AG09309 (cell line): ENCODE data around the gene EEF1G.
"Not testable (repeated sequence)": the region's sequence is repeated elsewhere in the genome, so short reads cannot be mapped to it uniquely, and the experiment has no call there.

ENCODE experiments used
- DNase-seq: peaks from one replicate; pipeline ENCODE4 v3.0.0-alpha.2; 2010; ENCODE audit warnings: low read depth
- H3K4me3 ChIP-seq: 2 replicates; pipeline ENCODE4 v1.5.1; 2011; ENCODE audit warnings: mild to moderate bottlenecking, low read depth, low read length, moderate library complexity; ENCODE audit not compliant: control insufficient read depth
- TF ChIP-seq, protein P1 (sequence below): IDR thresholded peaks from 2 replicates; pipeline ENCODE4 v1.5.1; 2011; ENCODE audit warnings: mild to moderate bottlenecking, low read depth, low read length, inconsistent platforms; ENCODE audit not compliant: insufficient read depth, control insufficient read depth; ENCODE audit errors: missing control alignments

Gene EEF1G

DNA sequence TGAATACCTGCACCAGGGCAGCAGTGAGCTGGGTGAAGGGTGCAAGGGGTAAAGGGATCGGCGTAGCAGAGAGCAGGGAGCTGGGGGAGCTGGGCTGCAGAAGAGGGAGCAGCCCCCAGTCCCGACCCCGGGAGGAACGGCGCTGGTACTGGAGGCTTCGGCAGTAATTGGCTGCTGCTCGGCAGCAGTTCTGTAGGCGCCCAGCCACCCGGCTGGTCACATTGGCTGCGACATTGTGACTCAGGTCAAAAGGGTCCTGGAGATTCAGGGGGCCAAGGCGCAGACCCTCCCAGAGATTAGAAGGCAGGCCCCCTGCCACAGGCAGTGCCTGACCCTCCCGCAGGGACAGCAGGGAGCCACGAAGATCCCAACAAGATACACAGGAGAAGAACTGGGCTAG lies 2.1 kb upstream of the EEF1G start:
- TF ChIP-seq, protein P1, sequence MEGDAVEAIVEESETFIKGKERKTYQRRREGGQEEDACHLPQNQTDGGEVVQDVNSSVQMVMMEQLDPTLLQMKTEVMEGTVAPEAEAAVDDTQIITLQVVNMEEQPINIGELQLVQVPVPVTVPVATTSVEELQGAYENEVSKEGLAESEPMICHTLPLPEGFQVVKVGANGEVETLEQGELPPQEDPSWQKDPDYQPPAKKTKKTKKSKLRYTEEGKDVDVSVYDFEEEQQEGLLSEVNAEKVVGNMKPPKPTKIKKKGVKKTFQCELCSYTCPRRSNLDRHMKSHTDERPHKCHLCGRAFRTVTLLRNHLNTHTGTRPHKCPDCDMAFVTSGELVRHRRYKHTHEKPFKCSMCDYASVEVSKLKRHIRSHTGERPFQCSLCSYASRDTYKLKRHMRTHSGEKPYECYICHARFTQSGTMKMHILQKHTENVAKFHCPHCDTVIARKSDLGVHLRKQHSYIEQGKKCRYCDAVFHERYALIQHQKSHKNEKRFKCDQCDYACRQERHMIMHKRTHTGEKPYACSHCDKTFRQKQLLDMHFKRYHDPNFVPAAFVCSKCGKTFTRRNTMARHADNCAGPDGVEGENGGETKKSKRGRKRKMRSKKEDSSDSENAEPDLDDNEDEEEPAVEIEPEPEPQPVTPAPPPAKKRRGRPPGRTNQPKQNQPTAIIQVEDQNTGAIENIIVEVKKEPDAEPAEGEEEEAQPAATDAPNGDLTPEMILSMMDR = no peak
- no peak for DNase-seq
- peak overlapping the region; percentile 74 for H3K4me3 ChIP-seq

DNA sequence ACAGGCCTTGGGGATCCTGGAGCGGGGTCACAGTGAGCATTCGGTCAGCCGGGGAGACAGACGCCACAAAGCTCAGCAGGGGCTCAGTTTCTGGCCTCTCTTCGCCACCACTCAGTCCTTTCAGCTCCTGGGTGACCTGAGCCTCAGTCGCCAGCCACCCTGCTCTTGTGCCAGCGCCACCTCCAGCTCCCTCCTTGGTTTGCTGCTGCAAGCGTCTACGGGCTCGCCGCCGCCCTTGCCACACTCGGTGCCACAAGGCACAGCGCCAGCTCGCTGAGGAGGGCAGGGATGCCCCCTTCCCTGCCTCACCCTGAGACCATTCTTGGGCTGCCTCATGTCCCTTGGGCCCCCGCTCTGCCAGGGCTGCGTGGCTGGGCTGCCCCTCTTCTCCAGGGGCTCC lies 1.5 kb upstream of the EEF1G start:
- TF ChIP-seq, protein P1 = no peak
- peak overlapping the region; percentile 74 for H3K4me3 ChIP-seq
- no peak for DNase-seq

DNA sequence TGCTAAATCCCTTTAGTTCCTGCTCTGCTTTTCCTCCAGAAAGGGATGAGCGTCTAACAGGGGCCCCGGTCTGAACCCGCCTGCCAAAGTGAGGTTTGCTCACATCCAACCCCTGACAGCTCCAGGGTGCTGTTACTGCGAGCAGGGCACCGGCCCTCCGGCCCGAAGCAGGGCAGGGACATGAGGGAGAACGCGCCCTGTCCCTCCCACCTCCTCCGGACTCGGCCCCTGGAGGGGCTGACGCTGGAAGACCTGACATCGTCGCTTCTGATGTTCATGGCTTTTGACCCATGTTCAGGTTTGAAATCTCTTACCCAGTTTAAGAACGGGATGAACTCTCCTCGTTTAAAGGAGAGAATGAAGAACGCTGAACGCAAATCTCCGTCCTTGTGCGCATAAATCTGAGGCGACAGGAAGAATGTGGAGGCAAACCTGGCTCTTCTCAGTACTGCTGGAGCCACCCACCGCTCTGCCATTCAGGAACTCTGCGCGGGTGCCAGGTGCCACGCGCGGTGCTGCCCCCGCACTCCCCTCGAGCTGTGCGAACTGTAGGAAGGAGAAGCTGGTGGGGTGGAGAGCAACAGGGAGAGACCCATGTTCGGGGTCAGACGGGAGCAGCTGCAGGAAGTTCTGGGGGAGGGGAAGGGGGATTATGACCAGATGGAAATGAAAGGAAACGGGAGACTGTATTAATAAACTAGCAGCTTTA lies 826 bp upstream of the EEF1G start:
- no peak for DNase-seq

DNA sequence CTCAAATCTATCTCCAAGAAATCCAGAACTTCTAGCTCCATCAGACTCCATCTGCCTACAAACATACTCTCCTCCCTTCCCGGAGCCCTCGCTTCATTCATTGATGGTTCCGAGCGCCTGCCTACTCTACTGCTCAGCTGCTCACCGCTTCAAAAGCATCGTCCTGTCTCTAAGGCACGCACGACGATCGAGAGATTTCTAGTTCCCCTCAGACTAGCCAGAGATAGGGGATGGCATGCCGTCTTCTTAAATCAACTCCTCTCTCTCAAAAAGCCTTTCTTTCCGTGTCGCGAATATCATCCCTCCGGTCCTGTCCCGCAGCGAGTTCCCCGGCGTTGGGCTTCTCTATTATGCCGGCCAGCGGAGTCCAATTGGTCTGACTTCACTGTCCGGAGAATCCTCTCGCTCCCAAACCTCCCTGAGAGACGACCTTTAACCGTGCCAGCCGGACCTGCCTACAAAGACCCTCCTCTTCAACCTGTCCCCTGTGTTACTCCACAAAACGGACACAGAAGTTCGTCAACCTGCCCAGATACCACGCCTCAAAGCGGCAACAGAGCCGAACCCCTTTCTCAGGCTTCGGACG lies 592 bp downstream of the EEF1G start:
- TF ChIP-seq, protein P1 = no peak
- peak overlapping the region; percentile 92 for H3K4me3 ChIP-seq
- no peak for DNase-seq

More for the DNA sequence above, 826 bp upstream of the EEF1G start:
- peak overlapping the region; percentile 74 for H3K4me3 ChIP-seq
- TF ChIP-seq, protein P1 = no peak

DNA sequence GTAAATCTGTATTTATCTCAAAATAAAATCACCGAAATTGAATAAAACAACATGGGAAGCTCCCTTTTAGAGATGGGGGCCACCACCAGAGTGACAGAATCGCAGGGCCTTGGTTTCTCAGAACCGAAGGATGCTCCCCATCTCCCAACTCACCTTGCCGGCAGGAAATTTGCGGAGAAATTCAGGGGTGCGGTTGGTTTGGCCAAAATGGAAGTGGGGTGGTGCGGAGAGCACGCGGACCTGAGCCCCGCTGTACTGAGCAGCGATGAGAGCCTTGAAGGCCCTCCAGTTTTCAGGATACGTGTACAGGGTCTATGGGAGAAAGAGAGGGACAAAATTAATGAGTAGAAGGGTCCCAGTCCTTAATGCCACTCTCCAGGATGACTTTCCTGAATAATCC lies 1.3 kb downstream of the EEF1G start:
- TF ChIP-seq, protein P1 = no peak
- no peak for DNase-seq
- H3K4me3 ChIP-seq = peak overlapping the region; percentile 92

DNA sequence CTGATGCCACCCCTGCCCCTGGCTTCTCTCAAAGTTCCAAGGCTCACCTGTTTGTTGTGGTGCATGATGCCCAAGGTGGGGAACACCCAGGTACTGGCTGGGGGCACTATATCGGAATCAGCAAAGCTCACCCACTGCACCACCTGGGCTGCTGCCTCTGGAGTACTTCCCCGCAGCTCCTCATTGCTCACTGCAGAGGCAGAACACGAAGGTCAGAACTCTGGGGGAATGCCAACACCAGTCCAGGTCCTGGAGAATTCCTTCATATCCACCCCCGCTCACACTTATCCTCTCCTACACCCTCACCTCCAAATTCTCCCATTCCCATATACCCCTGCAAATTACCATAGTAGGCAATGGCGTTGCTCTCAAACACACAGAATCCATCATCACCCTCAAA lies 2.2 kb downstream of the EEF1G start:
- not testable (repeated sequence) for H3K4me3 ChIP-seq

DNA sequence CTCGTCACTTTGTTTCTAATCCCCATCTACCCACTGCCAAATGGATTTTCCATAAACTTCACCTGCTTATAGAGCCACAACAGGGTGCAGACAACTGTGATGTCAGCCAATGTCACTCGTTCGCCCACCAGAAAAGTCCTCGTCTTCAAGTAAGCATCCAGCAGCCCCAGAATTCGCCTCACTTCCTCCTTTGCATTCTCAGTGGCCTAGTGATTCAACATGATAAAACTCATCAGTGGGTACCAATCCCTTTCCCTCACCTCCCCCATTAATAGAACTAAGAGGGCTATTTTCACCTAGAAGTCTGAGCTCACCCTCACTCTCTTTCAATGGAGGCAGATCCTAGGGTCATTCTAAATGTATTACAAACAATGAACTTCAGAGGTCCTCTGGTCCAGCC lies 2.8 kb downstream of the EEF1G start:
- H3K4me3 ChIP-seq, DNase-seq: not testable (repeated sequence)

More for the DNA sequence above, 2.2 kb downstream of the EEF1G start:
- not testable (repeated sequence) for DNase-seq
